Epithelial cell of esophagus (primary cell): ENCODE results near the gene GNAZ.

Experiments used
- DNase-seq: peaks from one replicate; pipeline ENCODE4 v3.0.0; 2010; ENCODE audit warnings: low read depth
- H3K4me3 ChIP-seq: 2 replicates; pipeline ENCODE4 v1.5.1; 2011; ENCODE audit warnings: mild to moderate bottlenecking, low read length, control low read depth
- TF ChIP-seq, protein P1 (sequence below): IDR thresholded peaks from 2 replicates; pipeline ENCODE4 v1.5.1; 2011; ENCODE audit warnings: low read depth, mild to moderate bottlenecking, low read length, control low read depth, inconsistent platforms; ENCODE audit not compliant: insufficient read depth; ENCODE audit errors: missing control alignments

Gene GNAZ

DNA sequence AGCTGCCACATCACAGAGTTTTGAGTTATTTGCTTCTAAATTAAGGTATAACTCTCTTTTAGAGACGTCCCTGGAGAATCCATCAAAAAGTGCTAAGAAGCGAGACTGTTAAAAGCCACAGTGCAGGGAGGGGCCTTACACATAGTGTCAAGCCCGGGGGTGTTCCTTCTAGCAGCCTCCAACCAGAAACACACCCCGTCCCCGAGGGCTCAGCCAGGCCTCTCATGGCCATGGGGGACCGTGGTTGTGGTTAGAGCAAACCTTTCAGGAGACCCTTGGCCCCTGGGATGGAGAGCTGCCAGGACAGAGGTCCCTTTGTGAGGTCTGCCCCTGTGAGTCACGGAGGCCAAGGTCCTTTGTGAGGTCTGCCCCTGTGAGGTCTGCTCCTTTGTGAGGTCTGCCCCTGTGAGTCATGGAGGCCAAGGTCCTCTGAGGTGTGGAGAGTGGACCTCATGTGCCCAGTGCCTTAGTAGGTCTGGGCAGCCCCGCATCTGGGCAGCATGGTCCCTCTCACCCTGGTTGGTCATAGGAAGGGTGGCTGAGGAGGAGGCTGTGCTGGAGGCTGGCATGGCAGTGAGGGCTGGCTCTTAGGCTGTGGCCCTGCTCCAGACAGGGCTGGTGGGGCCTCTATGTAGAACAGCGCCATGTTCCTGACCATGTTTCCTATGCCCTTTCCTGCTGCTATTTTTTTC lies 5.4 kb downstream of the GNAZ start:
- H3K4me3 ChIP-seq = no peak overlapping the region
- TF ChIP-seq, protein P1, sequence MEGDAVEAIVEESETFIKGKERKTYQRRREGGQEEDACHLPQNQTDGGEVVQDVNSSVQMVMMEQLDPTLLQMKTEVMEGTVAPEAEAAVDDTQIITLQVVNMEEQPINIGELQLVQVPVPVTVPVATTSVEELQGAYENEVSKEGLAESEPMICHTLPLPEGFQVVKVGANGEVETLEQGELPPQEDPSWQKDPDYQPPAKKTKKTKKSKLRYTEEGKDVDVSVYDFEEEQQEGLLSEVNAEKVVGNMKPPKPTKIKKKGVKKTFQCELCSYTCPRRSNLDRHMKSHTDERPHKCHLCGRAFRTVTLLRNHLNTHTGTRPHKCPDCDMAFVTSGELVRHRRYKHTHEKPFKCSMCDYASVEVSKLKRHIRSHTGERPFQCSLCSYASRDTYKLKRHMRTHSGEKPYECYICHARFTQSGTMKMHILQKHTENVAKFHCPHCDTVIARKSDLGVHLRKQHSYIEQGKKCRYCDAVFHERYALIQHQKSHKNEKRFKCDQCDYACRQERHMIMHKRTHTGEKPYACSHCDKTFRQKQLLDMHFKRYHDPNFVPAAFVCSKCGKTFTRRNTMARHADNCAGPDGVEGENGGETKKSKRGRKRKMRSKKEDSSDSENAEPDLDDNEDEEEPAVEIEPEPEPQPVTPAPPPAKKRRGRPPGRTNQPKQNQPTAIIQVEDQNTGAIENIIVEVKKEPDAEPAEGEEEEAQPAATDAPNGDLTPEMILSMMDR = no peak
- no peak for DNase-seq

DNA sequence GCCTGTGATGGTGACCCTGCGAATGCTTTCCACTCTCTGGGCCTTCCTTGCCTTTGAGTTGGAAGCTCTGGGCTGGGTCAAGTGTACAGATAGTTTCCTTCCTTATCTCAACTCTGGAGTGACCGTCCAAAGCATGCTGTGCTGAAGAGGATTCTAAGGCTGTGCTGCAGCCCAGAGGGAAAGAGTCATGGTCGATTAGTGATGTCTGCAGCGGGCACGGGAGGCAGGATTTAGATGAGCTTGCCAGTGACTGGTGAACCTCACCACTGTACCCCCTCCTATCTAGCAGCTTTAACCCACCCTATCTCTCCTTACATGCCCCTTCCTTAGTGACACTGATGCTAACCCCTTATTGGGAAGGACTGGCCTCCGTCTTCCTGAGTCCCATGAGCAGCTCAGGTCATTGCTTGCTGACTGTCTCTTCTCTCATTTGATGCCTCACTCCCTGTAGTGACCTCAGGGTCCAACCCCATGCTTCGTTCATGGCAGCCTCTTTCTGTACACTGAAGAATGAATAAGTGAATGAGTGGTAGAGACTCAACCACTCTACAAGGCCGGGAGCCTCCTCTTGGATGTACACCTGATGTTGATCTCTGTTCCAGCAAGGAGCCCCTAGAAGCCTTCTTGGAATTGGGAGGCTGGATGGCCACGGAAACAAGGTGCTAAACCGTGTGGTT lies 6.7 kb downstream of the GNAZ start:
- TF ChIP-seq, protein P1 = no peak
- DNase-seq = no peak
- H3K4me3 ChIP-seq = no peak overlapping the region

DNA sequence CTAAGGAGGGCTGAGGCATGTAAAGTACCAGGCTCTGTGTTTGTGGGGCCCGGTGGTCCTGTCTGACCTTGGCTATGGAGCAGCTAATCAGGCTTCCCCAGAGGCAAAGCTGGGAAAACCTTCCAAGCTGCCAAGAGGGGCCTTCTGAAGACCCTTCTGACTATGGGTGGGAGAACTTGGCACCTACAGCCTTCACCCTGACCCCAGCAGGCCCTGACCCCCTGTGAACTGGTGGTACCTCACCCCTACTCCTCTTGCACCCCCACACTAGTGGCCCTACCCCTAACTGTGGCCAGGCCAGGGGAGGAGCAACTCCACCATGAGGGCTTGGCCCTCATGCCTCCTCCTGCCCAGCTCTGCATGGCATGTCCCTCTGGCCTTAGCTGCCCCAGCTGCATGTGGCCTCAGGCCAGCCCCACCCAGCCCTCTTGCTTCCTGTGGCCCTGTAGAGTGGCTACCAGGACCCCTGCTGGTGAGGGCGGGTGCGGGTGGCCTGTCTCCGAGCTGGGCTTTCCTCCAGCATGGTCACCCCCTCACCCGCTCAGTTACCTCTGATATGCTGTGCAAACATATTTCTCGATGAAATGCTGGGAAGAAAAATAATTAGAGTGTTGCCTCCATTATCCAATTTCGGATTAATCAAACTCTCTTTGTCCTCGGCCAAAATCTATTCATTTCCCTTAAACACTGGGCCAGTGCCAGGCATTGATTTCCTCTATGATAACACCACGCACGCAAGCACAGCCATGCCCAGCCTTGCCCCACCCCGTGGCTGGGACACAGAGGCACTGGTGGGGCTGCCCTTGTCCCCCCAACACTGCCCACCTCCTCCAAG lies 7.5 kb downstream of the GNAZ start:
- no peak overlapping the region for H3K4me3 ChIP-seq
- DNase-seq = no peak
- TF ChIP-seq, protein P1 = no peak

DNA sequence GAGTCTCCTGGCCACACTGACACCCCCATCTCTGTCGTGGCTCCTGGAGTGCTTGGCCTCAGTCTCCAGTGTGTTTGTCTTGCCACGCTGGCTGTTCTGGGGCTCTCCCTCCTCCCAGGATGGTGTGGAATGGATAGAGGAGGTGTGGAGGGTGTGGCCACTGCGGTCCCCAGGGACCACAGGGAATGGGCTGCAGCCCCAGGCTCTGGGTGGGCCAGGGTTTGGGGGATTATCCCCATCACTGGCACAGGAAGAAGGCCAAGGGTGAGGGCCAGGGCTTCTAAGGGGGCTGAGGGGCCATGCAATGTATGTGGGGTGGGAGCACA lies 8.1 kb downstream of the GNAZ start:
- TF ChIP-seq, protein P1 = no peak
- DNase-seq = no peak
- H3K4me3 ChIP-seq = no peak overlapping the region

DNA sequence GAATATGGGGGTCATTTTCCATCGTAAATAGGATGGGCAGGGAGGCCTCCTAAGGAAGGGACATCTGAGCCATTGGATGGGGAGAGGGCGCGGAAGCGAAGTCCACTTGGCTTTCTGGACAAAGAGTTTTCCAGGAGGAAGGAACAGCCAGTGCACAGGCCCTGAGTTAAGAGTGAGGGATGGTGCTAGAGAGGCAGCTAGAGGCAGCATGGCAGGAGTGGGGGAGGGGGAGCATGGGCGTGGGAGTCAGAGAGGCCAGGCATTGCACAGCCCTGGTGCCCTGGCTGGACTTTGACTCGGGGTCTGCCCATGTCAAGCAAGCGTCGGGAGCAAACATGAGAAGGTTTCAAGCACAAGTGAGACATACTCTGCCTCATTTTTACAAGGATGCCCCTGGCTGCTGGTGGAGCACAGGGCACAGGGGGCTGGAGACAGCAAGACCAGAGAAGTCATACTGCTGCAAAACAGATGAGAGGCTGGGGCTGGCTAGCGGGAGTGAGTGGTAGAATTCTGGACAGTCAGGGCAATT lies 9.0 kb downstream of the GNAZ start:
- no peak for DNase-seq
- TF ChIP-seq, protein P1 = no peak
- no peak overlapping the region for H3K4me3 ChIP-seq

DNA sequence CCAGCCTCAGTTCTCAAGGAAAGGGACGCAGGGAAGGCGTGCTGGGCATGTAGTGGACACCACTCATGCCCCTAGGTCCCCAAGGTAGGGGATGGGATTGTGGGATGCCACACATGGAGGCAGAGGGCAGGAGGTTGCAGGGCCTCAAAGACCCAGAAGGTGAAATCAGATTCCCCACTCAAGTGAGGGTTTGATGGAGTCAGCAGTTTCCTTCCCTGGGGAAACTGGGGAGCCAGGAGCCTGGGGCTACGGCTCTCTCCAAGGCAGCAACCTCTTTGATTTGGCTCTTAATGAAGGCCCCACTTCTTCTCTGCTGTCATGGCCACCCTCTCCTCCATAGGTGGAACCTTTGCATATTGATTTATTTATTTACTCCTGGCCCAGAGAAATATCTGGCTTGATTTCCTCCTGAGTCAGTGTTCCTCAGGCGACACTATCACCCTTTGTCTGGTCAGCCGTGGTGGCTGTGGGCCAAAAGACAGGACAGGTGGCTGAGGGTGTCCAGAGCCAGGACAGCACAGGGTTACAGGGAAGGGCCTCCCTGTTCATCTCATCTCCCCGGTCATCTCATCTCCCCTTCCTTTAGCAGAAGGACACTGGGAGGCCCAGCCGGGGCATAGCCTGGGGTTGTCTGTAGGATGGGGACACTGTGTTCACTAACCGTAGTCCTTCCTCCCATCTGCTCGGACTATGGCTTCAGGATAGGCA lies 9.6 kb downstream of the GNAZ start:
- no peak overlapping the region for H3K4me3 ChIP-seq
- TF ChIP-seq, protein P1 = no peak

More for the DNA sequence above, 9.6 kb downstream of the GNAZ start:
- DNase-seq = no peak
